NOMO-1 treated with dmso at 0.1 percent for 144 hours (cell line): ENCODE data around the gene AP5Z1.
"Not testable (repeated sequence)": the region's sequence is repeated elsewhere in the genome, so short reads cannot be mapped to it uniquely, and the experiment has no call there.

Experiments
- DNase-seq: peaks from one replicate; lab custom pipeline; 2025; ENCODE audit not compliant: unreplicated experiment; lab: John Stamatoyannopoulos, UW

AP5Z1 gene

GRCh38 chr7:4800926-4801838 is 25.8 kb downstream of the AP5Z1 start:
- no peak for DNase-seq

- no peak for DNase-seq
Measured at GRCh38 chr7:4801839-4802231, 26.4 kb downstream of the AP5Z1 start.

DNA sequence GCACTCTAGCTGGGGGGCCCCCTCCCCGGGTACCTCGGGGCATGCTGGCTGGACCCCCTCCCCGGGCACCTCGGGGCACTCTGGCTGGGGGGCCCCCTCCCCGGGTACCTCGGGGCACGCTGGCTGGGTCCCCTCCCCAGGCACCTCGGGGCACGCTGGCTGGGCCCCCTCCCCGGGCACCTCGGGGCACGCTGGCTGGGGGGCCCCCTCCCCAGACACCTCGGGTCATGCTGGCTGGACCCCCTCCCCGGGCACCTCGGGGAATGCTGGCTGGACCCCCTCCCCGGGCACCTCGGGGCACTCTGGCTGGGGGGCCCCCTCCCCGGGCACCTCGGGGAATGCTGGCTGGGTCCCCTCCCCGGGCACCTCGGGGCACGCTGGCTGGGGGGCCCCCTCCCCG is 27.2 kb downstream of the AP5Z1 start:
- DNase-seq: not testable (repeated sequence)

- DNase-seq: no peak
Measured at GRCh38 chr7:4803397-4804241, 28.2 kb downstream of the AP5Z1 start.

DNA sequence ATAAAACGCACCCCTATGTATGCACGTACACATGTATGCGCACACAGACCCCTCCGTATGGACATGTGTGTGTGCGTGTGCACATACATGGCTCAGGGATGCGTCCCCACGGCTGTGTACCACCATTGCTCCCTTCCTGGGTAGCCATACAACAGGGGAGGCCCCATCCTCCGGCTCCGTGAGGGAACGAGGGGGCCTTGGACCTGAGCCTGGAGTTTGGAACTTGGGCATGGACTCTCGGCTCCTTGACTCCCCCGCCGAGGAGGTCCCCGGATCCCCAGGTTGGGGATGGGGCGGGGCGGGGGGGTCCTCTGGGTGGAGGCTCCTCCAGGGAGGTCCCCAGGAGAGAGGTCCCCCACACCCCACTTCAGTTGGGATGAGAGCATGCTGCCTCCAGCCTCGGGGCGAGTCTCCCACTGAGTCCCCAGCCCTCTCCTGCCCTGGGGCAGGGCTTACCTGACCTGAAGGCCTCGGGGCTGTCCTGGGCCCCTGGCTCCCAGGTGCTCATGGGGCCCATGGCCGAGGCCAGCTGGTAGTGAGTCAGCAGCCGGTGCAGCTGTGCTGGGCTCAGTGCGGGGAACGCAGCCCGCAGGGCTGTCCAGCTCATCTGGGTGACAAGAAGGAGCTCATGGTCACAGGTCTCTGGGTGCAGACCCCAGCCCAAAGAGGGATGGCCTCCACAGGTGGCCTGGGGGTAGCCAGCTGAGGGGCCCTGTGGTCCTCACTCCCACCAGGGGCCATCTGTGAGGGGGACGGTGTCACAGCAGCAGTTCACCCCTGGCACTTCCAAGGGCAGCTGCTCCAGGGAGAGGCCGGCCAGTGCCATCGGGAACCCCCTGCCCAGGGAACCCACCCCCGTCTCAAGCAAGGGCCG is 29.9 kb downstream of the AP5Z1 start:
- DNase-seq: no peak

DNA sequence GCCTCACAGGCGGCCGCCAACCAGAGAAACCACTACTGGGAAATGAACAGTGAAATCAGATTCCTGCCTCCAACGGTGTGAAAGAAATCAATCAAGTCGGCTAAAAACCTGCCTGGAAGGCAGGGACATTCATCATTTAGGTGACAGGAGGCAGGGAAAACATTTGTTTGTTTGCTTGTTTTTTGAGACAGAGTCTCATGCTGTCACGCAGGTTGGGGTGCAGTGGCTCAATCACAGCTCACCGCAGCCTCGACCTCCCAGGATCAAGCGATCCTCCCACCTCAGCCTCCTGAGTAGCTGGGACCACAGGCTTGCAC is 30.5 kb downstream of the AP5Z1 start:
- no peak for DNase-seq

GRCh38 chr7:4806983-4807597 is 31.7 kb downstream of the AP5Z1 start:
- DNase-seq: no peak

GRCh38 chr7:4807598-4808016 is 32.2 kb downstream of the AP5Z1 start:
- no peak for DNase-seq

- DNase-seq: no peak
Measured at GRCh38 chr7:4808026-4808425, 32.6 kb downstream of the AP5Z1 start.

DNA sequence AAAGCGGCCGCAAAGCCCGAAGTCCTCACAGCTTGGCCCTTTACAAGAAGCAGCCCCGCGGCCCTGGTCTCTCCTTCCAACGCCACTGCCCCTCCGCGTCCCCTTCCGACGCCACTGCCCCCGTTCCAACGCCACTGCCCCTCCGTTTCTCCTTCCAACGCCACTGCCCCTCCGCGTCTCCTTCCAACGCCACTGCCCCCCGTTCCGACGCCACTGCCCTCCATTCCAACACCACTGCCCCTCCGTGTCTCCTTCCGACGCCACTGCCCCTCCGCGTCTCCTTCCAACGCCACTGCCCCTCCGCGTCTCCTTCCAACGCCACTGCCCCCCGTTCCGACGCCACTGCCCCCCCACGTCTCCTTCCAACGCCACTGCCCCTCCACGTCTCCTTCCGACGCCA is 33.1 kb downstream of the AP5Z1 start:
- DNase-seq: no peak

DNA sequence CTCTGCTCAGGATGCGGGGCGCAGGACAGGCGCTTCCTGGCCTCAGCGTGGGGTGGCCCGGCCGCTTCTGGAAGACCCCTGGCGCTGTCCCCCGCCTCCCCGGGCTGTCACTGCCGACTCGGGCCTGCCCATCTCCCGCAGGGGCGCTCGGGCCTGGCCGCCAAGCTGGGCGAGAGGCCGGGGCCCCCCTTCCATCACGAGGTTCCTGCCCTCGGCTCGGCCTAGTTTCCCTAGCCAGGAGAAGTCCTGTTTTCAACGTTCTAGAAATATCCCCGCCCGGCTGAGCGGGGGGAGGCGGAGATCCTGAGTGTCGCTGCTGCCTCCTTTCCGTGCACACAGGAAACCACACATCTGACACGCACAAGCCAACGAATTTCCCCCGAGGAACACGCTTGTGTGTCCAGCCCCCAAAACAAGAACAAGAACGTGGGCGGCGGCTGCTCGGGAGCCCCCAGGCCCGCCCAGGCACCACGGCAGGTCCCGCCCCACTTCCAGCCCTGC is 33.7 kb downstream of the AP5Z1 start:
- DNase-seq: no peak

DNA sequence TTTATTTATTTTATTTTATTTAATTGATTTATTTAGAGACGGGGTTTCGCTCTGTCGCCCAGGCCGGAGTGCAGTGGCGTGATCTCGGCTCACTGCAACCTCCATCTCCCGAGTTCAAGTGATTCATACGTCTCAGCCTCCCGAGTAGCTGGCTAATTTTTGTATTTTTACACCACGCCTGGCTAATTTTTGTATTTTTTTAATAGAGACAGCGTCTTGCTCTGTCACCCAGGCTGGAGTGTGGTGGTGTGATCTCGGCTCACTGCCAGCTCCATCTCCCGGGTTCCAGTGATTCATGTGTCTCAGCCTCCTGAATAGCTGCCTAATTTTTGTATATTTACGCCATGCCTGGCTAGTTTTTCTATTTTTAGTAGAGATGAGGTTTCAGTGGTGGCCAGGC is 34.2 kb downstream of the AP5Z1 start:
- no peak for DNase-seq

- DNase-seq: no peak
Measured at GRCh38 chr7:4814433-4814832, 39.0 kb downstream of the AP5Z1 start.

- DNase-seq: no peak
Measured at GRCh38 chr7:4815121-4815520, 39.7 kb downstream of the AP5Z1 start.

- no peak for DNase-seq
Measured at GRCh38 chr7:4815609-4816418, 40.4 kb downstream of the AP5Z1 start.

GRCh38 chr7:4816419-4817080 is 41.1 kb downstream of the AP5Z1 start:
- no peak for DNase-seq

DNA sequence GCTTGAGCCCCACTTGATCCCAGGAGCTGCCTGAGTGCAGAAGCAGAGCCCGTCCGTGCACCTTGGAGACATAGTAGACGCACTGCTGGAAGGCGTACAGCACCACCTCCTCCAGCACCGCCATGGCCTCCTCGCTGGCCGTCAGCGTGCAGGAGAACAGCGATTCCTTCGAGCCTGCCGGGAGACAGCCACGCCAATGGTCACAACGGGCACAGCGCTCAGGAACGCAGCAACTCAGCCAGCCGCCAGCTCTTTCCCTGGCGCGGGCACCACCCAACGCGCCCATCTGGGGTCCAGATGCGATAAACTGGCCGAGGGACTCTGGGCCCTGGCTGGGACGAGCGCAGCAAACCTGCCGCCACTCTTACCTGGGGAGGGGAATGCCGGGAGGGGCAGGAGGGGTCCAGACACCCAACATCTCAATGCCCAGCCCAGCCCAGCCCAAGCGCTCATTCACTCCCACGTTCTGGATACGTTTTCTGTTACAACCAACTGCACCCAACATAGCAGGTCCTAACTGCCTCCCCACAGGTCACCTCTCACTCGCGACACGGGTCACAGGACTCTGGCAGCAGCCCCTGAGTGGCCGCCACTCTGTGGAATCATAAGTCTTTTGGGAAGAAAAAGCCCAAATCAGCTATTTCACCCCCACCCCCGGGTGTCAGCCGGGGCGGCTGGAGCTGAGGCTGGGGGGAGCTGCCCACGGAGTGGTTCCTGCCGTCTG is 41.9 kb downstream of the AP5Z1 start:
- no peak for DNase-seq

GRCh38 chr7:4818000-4818794 is 42.8 kb downstream of the AP5Z1 start:
- no peak for DNase-seq
